Measurements from ENCODE around the gene KLHL41.
A peak's percentile ranks its signal among the peaks of the same experiment; 100 is the strongest.
"Not testable (repeated sequence)": the region's sequence is repeated elsewhere in the genome, so short reads cannot be mapped to it uniquely, and the experiment has no call there.

The KLHL41 gene

DNA sequence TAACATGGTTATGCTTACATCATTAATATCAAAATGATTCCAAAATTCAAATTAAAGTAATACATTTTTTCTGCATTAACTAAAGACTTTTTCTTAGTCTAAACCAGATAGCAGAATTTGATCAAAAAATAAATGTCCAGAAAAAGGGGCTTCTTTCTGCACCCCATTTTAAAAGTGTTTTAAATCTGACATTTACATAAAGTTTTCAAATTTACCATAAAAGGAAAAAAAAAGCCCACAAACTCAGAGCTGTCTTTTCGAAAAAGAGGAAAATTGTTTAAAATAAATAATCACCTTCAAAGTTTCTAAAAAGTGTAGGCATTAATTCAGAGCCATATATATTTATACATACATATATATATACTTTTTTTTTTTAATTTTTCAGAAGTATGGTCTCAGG is 62.7 kb downstream of the KLHL41 start:
- DNase-seq: no peak

DNA sequence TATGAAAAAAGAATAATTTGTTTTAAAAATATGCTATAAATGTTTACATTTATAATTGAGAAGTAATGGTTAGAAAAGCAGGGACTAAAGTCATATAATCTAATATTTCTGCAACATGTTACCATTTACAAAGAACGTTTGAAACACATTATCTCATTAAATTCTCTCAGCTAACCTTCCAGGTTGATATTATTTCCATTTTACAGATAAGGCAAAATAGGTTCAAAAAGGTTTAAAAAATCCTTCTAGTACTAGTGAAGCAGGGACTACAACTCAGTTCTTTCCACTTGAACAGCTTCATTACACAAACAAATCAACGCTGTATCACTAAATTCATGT is 63.3 kb downstream of the KLHL41 start:
- DNase-seq: no peak

DNA sequence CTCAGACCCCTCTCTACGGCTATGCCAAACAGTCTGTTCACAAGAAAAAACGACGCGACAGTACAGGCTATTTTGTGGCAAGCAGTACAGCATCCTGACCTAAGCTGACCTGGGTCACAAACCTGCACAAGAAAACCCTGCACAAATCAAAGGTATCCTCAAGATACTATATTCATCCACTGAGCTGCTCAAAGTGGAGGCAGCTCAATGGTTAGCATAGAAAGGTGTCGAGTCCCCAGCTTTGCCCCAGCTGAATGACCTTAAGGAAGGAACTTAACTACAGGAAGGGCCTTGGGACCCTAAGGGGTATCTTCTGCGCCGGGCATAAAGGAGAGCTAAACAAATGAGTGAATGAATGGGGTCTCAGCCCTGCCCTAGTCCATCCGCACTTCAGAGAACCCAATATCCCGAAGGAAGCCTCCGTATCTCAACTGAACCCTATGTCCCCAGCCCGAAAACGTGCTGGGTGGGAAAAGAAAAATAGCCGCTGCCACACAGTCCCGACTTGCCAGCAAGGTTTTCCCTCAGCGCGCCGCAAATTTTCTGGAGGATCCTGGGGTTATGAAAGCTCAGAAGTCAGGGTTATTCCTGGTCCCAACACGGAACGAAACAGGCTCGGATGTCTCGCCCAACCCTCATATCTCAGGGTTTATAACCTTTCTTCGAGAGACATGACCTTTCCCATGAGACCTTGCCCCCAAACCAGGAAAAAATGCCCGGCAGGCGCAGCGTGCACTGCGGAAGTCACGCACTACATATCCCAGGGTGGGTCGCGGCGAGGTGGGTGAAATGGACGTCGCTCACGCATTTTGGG is 63.9 kb downstream of the KLHL41 start, which contains the start of gene FASTKD1:
TSS of gene FASTKD1 (minus strand) at position 706 of the 814 bp plus-strand sequence. CDS start 1,836 bp downstream, outside the sequence.
- peak; percentile 61 to 95 (median 86) for DNase-seq

DNA sequence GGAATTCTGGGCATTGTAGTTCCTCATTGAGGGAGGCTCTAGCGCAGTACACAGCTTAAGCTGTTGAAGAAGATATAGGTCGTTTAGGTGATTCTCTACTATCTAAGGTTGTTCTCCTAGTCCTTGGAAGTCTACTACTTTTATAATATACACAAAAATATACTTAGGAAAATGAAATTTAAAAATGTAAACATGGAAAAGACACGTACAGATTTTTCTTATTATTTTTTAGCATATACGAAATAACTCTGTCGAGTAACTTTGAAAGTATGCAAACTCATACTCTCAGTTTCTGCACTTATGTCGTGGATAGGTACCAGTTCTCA is 64.4 kb downstream of the KLHL41 start:
- no peak for DNase-seq

DNA sequence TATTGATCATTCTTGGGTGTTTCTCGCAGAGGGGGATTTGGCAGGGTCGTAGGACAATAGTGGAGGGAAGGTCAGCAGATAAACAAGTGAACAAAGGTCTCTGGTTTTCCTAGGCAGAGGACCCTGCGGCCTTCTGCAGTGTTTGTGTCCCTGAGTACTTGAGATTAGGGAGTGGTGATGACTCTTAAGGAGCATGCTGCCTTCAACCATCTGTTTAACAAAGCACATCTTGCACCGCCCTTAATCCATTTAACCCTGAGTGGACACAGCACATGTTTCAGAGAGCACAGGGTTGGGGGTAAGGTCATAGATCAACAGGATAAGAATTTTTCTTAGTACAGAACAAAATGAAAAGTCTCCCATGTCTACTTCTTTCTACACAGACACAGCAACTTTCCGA is 65.0 kb downstream of the KLHL41 start:
- not testable (repeated sequence) for DNase-seq

DNA sequence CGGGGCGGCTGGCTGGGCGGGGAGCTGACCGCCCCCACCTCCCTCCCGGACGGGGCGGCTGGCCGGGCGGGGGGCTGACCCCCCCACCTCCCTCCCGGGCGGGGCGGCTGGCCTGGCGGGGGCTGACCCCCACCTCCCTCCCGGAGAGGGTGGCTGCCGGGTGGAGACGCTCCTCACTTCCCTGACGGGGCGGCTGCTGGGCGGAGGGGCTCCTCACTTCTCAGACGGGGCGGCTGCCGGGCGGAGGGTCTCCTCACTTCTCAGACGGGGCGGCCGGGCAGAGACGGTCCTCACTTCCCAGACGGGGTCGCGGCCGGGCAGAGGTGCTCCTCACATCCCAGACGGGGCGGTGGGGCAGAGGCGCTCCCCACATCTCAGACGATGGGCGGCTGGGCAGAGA is 65.8 kb downstream of the KLHL41 start:
- DNase-seq: not testable (repeated sequence)

Data from anterior cingulate cortex (tissue), 58 donors.